ENCODE measurements around the gene ALDH1L2.

ALDH1L2 gene

DNA sequence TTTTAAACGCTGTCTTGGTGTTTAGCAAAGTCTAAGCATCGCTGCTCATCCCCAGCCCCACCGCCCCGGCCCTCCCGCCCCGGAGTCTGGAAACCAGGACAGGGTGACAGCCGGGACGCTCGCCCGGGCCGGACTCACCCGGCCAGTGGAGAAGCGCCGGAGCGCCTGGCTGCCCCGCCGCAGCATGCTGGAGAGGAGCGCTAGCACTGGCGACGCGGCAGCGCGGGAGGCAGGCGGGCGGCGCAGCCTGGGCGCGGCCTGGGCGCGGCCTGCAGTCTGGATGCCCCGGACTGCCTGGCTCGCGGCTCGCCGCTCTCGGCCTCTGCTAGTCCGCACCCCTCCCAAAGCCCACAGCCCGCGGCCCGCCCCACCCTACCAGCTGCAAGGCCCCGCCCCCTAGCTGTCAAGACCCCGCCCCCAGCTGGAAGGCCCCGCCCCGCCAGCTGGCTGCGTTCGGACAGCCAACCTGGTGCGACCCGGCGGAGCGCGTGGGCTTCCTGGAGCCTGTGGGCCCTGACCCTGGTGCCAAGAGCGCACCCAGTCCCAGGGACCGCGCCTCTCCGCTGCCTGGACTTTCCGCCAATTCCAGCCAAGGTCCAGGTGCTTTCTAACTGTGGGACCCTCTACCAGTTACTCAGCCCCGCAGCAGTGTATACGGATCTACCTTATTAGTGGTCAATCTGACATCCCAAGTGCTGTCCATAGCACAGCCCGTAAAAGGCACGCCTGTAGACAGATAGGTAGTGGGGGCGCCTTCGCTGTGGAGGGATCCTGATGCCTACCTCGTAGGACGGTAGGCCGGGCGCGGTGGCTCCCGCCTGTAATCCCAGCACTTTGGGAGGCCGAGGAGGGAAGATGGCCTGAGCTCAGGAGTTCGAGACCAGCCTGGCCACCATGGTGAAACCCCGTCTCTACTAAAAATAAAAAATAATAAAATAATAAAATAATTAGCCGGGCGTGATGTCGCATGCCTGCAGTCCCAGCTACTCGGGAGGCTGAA is at the start of gene ALDH1L2:
Gene ALDH1L2, minus strand, starts transcription at position 208 of the 1,000 bp plus-strand sequence. Its CDS starts 22 bp downstream, at position 186.
- no peak for DNase-seq (ENCODE audit: low spot score)

DNA sequence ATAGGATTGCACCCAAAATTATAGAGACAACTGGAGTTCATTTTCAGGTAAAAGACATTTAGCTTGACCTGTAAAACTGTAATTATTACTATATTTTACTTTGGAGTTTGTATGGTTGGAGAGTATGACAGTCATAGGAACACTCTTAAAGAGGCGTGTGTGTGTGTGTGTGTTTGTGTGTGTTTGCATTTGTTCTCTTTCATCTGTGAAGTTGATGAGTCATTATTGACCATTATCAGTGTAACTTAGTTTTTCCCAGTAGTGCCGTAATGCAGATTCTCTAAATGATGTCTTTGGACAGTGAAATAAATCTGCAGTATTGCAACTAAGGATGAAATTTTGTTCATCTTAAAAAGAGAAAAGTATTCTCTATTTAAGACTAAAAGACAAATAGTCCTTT is 36.3 kb upstream of the ALDH1L2 start:
- no peak for DNase-seq (ENCODE audit: low spot score)

DNA sequence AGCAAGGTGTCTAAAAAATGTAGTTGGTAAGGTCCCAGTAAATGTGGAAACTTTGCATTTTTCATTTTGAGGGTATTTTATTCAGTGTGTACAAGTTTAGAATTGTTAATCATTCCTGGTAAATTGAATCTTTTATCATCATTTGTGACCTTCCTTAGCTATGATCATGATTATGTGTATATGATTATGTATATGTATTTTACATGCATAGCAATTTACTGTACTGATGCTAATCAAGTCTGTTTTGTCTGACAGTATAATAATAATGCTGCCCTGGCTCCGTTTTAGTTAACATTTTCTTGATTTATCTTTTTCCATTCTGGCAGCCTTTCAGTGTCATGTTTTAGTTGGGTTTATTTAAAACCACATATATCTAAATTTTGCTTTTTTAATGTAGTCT is 32.7 kb upstream of the ALDH1L2 start:
- DNase-seq (ENCODE audit: low spot score) = no peak

DNA sequence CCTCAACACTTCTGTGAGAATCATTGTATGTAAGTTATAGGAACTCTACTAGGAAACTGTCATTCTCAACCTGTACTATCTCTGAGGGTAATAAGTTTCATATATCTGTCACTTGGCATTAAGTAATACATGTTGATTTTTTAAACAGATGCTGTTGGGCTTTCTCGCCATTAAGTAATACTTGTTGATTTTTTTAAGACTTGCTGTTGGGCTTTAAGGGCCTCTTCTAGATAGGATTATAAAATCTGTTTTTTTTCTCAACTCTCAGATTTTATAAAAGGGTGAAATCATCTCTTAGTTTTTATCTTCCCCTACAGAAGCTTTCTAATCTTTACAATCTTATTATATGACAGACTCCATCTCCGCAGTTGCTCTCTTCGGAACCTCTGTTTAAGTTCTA is 28.8 kb upstream of the ALDH1L2 start:
- no peak for DNase-seq (ENCODE audit: low spot score)

DNA sequence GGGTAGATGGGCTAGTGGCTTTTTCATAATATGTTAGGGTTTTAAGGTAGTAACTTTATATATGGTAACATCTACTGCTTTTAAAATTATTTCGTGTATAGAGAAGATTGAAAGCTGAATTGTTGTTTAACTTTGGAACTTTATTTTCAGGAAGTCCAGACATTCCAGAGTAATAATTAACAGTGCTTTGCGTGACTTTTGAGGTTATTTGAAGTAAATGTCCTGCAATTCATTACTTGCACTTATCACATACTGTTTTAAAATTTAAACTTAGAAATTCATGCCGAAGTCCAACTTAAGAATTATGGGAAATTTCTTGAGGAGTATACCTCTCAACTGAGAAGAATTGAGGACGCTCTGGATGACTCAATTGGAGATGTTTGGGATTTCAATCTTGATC is 26.6 kb upstream of the ALDH1L2 start:
- no peak for DNase-seq (ENCODE audit: low spot score)

DNA sequence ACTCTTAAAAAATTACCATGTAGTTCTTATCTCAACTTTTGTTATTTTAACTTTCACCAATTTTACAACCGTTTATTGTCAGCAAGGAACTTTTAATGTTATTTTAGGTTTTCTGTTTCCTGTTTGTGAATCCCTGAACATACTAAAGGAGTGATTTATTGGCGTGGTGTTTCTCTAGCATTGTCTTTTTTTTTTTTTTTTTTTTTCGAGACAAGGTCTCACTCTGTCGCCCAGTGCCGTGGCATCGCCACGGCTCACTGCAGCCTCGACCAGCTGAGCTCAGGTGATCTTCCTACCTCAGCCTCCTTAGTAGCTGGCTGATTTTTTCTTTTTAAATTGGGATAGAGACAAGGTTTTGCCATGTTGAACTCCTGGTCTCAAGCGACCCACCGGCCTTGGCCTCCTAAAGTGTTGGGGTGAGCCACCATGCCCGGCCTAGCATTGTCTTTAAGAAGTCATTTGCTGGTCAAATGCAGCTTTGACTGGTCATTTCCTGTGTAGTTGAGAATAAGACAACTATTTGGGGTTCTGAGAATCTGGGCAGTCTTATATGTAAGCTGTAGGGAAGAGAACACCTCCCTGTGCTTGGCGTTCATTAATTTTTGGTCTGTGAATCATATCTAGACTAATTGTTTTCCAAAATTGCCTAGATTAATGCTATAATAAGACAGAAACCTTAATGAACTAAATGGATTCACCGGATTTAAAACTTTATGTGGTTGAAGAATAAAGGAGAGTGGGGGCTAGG is 25.4 kb upstream of the ALDH1L2 start:
- DNase-seq (ENCODE audit: low spot score) = peak; percentile 58

DNA sequence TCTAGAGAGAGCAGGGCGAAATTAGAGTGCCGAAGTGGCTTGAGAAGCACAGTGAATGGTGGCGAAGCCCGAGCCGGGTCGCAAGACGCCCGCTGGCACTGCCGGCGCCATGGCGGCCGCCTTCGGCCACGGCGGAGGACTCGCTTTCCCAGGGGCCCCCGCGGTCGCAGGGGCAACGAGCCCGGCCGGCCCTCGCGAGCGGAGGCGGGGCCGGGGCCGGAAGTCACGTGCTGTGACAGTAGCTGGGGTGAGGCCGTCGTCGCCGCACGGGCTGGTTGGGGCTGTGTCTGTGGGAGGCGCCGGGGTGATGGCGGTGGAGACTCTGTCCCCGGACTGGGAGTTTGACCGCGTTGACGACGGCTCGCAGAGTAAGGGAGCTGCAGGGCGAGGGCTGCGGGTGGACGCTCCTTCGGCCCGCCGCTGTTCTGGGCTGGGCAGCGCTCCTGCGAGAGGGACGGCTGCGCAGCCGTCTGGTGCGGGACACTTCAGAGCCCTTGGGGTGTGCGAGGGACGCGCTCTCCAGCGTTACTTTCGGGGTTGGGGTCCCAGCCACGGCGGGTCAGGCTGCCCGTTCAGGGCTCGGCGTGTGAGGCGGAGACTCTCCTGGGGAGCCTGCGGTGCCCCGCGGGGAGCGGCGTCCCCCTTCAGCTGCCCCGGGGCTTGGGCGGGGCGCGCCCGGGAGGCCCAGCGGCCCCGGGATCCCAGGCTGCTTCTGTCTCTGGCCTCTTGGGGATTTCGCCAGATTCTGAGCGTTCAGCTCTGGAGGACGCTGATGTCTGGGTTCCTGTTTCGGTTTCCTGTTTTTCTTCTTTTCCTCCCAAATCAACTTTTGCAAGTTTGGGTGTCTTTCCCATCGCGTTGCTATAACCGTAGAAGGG is 23.5 kb upstream of the ALDH1L2 start, which contains the start of gene WASHC4:
Gene WASHC4, plus strand, starts transcription at position 238 of the 878 bp plus-strand sequence. Its CDS starts 70 bp downstream, at position 308.
- DNase-seq (ENCODE audit: low spot score) = peak; percentile 96

DNA sequence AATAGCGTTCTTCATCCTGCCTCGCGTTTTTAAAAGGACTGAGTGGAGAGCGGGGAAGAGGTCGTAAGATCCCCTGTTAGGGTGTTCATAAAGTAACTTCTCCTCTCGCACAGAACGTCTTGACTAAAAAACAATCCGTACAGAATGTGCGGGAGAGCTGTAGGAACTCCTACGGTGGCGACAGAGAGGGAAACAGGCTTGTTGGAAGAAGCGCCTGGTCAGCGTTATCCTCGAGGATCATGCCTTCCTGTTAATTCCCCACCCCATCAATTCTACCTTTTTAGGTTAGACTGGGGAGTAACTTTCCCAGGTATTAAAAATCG is 22.9 kb upstream of the ALDH1L2 start:
- DNase-seq (ENCODE audit: low spot score) = no peak

DNA sequence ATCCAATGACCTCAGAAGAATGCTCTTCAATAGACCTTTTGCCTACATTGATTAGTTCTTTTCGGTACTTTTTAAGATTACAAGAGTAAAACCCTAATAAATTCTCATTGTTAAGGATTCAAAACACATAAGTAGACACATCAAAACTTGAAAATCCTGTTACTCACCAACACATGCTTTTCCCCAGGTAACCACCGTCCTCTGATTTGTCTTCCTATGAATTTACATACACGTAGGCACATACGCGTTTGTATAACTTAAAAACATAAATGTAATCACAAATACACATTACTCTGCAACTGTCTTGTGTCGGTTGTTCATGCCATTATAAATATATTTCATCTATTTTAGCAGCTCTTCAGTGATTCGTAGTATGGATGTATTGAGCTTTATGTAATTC is 22.4 kb upstream of the ALDH1L2 start:
- no peak for DNase-seq (ENCODE audit: low spot score)

DNA sequence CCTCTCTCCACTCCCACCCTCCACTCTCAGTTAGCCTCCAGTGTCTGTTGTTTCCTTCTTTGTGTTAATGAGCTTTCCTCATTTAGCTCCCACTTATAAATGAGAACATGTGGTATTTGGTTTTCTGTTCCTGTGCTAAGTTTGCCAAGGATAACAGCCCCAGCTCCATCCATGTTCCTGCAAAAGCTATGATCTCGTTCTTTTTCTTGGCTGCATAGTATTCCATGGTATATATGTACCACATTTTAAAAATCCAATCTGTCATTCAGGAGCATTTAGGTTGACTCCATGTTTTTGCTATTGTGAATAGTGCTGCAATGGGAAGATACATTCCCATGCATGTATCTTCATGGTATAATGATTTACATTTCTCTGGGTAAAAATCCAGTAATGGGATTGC is 20.5 kb upstream of the ALDH1L2 start:
- no peak for DNase-seq (ENCODE audit: low spot score)

DNA sequence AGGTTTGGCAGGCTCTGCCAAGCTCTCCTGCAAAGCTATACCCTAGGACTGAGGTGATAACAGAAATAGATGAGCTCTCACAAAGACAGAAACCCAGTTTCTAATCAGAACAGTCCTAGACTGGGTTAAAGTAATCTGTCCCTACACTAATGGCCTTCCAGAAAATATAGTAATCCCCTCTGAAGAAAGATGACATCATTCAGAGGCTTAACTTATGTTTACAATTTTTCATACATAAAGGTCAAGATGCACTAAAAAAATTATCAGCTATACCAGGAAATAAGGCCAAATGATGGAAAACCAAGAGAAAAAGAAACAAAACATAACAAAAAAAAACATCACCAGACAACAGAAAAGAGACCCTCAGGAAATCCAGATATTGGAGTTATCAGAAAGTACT is 18.4 kb upstream of the ALDH1L2 start:
- DNase-seq (ENCODE audit: low spot score) = no peak

DNA sequence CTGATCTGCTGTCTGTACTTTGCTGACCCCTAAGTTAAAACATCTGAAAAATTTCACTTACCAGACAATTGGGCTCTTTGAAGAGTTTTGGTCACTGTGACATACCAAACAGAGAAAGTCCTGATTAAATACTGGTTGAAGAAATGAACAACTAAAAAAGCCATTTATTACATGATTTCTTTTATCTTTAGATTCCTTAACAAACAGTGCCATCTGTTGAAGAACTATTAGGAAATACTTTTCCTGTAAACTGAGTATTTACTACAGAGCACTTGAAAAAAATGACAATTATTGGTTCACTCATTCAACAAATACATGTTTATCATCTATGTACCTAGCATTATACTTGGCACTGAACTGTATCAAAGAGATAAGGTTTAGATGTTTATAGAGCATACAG is 16.7 kb upstream of the ALDH1L2 start:
- DNase-seq (ENCODE audit: low spot score) = no peak

DNA sequence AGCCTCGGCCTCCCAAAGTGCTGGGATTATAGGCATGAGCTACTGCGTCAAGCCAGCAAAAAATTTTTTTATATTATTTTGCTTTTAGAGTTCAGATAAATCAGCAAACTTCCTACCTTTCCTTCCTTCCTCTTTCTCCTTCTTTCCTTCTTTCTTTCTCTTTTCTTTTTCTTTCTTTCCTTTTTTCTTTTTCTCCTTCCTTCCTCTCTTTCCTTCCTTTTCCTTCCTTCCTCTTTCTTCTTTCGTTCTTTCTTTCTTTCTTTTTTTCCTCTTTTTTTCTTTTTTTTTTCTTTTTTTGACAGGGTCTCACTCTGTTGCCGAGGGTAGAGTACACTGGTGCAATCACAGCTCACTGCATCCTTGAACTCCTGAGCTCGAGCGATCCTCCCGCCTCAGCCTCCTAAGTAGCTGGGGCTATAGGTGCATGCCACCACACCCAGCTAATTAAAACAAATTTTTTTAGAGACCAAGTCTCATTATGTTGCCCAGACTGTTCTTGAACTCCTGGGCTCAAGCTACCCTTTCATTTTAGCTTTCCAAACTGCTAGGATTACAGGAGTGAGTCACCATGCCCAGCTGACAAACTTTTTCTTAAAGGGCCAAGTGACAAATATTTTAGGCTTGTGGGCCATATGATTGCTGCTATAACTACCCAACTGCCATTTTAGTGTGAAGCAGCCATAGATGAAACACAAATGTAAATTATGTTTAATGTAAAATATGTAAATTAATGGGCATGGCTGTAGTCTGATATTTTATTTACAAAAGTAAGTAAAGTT is 16.1 kb upstream of the ALDH1L2 start:
- DNase-seq (ENCODE audit: low spot score) = no peak

DNA sequence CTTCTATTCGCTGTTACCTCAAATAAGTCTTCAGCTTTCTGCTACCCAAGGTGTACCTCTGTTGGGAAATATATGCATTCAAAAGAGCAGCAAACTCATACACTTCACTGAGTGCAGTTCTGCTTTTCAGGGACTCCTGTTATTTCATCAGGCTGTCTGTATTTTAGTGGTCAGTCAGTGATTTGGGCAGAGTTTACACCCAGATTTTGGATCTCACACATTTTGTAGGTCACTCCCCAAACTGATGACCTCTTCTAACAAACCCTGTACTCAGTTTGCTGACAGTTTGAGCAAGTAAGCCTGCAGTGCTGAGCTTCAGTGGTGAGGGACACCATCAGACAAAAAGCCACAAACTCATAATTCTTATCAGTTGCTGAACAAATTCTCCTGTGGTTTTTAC is 15.1 kb upstream of the ALDH1L2 start:
- DNase-seq (ENCODE audit: low spot score) = no peak

DNA sequence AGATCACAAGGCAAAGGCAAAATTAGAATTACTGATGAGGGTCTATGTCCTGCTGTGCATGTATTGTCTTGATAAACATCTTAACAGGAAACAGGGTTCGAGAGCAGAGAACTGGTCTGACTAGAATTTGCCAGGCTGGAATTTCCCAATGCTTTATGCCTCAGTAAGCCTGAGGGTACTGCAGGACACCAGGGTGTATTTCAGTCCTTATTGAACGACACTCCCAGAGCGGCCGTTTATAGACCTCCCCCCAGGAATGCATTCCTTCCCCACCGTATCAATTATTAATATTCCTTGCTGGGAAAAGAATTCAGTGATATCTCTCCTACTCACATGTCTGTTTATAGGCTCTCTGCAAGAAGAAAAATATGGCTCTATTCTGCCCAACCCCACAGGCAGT is 11.1 kb upstream of the ALDH1L2 start:
- DNase-seq (ENCODE audit: low spot score) = peak; percentile 7

DNA sequence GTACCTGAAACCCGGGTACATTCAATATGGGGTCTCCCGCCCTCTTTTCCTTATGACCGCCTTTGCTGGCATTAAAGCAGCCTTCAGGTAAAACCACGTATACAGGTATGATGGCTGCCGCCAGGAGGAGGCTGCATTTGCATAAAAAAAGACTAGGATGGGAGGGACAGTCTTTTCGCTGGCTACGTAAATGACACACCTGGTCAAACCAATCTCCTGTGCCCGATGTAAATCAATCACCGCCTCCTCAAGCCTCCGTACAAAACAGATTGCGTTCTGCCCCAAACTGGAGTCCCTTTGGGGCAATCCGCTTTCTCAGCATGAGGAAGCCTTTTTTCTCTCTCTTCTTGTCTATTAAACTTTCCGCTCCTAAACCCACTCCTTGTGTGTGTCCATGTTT is 8.1 kb upstream of the ALDH1L2 start:
- DNase-seq (ENCODE audit: low spot score) = no peak

DNA sequence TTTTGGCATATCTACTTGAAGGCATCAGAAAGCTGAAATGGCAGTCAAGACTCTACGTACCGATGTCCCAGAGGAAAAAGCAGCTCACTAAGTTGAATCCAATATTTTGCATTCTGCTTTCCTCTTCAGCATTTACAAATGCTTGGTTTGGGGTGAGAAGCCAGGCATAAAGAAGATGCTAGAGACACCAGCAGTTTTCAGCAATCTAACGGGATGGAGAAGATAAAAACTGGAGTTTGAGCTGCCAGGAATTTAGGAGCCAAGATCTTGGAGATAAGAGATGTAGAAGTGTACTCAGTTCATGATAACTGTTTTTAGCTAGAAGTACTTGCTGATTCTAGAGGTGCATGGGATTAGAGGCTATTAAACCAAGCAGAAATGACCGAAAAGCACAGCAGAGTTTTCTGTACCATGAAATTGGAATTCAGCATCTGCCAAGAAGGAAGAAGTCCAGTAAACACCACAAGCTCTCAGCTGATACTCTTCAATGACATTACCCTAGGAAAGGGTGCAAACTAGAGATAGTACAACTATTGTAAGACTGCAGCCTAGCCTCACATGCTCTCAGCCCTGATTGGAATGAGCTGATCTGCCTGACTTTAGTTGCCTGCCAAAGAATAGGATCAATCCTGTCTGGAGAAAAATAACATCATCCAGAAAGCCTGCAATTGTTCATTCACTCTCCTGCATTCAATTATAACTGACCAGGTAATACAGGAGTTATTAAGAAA is 7.4 kb upstream of the ALDH1L2 start:
- no peak for DNase-seq (ENCODE audit: low spot score)

DNA sequence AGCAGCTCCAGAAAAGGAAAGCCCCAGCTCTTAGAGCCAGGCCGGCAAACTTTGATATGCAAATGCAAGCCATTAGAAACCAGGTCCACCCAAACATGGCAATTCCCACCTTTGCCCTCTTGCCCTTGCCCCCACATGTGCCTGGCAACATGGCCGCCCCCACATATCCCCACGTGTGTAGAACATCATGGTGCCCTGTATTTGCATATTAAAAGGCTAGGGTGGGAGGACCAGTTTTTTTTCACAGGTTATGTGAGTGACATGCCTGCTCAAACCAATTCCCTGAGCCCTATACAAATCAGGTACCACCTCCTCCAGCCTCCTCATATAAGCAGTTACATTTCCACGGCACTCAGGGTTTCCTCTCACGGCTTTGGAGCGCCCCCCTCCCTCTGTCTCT is 6.1 kb upstream of the ALDH1L2 start:
- DNase-seq (ENCODE audit: low spot score) = no peak

DNA sequence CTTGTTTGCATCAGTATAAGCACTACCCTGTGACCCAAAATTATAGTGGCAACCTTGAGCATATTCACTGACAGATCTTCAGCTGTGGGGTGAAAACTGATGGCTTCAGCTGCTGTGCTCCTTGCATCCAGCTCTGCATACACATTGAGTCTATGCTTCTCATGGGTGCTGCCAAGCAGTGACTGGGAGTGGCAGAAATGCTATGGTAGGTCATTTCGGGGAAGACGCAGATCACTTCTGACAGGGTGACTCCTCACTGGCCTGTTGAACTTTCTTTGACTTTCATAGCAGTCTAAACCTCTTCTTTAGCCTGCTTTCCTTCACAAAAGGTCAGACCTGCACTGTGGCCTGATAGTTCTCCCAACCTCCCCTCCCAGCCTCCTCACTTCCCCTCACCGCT is 5.6 kb upstream of the ALDH1L2 start:
- DNase-seq (ENCODE audit: low spot score) = no peak

DNA sequence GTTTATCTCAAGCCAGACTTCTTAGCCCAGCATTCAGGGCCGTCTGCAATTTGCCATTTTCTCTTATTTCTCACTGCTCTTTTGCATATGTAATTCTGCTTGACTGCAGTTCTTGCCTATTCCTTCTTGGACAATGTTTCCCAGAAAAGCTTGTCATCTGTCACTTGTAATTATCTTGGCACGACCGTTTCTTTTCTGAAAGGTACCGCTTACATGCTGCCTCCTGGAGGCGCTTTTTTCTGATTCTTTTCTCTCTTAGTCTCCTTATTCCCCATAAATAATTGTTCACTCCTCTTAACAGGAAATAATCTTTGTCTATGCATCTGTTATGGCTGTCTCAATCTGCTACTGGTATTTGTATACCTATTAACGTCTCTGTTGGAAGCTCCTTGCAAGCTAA is 1.2 kb upstream of the ALDH1L2 start:
- DNase-seq (ENCODE audit: low spot score) = no peak
